Uterus (tissue), 2 donors: ENCODE data around the gene ZFPM1.

Experiments
- POLR2A ChIP-seq, 2 donors: fragments of 450-650 bp; IDR thresholded peaks; one replicate each; pipeline ENCODE4 v1.6.1; 2016; ENCODE audit warnings: antibody characterized with exemption in 2 of 2, mild to moderate bottlenecking in 1 of 2, moderate library complexity in 1 of 2
- TF ChIP-seq, protein P1 (sequence below), 4 experiments: fragments of 200-600 bp in 2 of 4; fragments of 450-650 bp in 2 of 4; sonication (generic) in 2 of 4; IDR thresholded peaks; one replicate each; pipeline ENCODE4 v1.5.1; 2016 to 2019; ENCODE audit warnings: antibody characterized with exemption in 4 of 4, mild to moderate bottlenecking in 2 of 4, moderate library complexity in 1 of 4

DNA sequence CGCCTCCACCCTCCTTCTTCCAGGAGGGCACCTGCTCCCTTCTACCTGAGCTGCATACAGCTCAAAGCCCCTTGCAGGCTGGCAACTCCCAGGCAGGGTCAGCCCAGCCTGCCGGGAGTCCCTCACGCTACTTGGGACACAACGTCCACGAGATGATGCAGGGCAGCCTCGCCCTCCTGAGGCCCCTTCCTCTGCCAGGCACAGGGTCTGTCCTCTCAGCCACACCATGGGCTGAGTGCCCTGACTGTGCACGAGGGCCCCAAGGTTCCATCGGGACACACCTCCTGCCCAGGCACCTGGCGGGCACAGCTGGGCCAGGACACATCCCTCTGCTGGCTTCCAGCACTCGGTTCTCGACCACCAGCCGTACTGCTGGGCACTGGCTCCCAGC lies 86.2 kb downstream of the ZFPM1 start:
- TF ChIP-seq, protein P1, sequence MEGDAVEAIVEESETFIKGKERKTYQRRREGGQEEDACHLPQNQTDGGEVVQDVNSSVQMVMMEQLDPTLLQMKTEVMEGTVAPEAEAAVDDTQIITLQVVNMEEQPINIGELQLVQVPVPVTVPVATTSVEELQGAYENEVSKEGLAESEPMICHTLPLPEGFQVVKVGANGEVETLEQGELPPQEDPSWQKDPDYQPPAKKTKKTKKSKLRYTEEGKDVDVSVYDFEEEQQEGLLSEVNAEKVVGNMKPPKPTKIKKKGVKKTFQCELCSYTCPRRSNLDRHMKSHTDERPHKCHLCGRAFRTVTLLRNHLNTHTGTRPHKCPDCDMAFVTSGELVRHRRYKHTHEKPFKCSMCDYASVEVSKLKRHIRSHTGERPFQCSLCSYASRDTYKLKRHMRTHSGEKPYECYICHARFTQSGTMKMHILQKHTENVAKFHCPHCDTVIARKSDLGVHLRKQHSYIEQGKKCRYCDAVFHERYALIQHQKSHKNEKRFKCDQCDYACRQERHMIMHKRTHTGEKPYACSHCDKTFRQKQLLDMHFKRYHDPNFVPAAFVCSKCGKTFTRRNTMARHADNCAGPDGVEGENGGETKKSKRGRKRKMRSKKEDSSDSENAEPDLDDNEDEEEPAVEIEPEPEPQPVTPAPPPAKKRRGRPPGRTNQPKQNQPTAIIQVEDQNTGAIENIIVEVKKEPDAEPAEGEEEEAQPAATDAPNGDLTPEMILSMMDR (IDR thresholded peaks at IDR 0.05): no peak
- no peak for TF ChIP-seq POLR2A (IDR thresholded peaks at IDR 0.05)
